ENCODE measurements around the gene C10orf62. TPM values are rescaled to one million over a fixed set of nuclear protein-coding genes. Genes with fewer than 3 reads are reported as not detected.
"Not testable (repeated sequence)": the region's sequence is repeated elsewhere in the genome, so short reads cannot be mapped to it uniquely, and the experiment has no call there.

C10orf62 gene
- total RNA-seq, 2 experiments from 2014 or later, result not detected

- H3K27me3 Mint-ChIP-seq; H3K27ac Mint-ChIP-seq; CTCF ChIA-PET; POLR2A ChIA-PET; H3K4me3 Mint-ChIP-seq; ATAC-seq; intact Hi-C loops (cut with micrococcal nuclease); DNase-seq; H3K4me1 Mint-ChIP-seq (ENCODE audit: low read depth); H3K9me3 Mint-ChIP-seq; H3K36me3 Mint-ChIP-seq (ENCODE audit: low read depth): not testable (repeated sequence)
These were observed 28.0 kb upstream of the C10orf62 start for GRCh38 chr10:97561386-97562077.

- H3K9me3 Mint-ChIP-seq; H3K27ac Mint-ChIP-seq; CTCF ChIA-PET; H3K4me1 Mint-ChIP-seq (ENCODE audit: low read depth); POLR2A ChIA-PET; intact Hi-C loops (cut with micrococcal nuclease); DNase-seq; H3K4me3 Mint-ChIP-seq; ATAC-seq; H3K27me3 Mint-ChIP-seq; H3K36me3 Mint-ChIP-seq (ENCODE audit: low read depth): not testable (repeated sequence)
These were observed 27.2 kb upstream of the C10orf62 start for GRCh38 chr10:97562329-97562728.

- Mint-ChIP-seq H3K36me3 (ENCODE audit: low read depth) (no peaks in the 10 kb centered on the region), H3K27me3 (no peaks in the 10 kb centered on the region), H3K4me1 (ENCODE audit: low read depth) (no peaks in the 10 kb centered on the region), H3K9me3 (peaks cover 4% of the 10 kb centered on the region), H3K27ac (no peak overlapping the region), H3K4me3 (no peak overlapping the region)
- intact Hi-C loops (cut with micrococcal nuclease), result no loop called here
- CTCF ChIA-PET, result no interaction called here
- ATAC-seq (no peak), DNase-seq (no peak)
- no peak for TF ChIP-seq CTCF (IDR thresholded peaks at IDR 0.05)
- POLR2A ChIA-PET, result no interaction called here
These were observed 26.2 kb upstream of the C10orf62 start for GRCh38 chr10:97563337-97563736.

GRCh38 chr10:97564776-97565175 lies 24.7 kb upstream of the C10orf62 start:
- Mint-ChIP-seq H3K27me3 (no peaks in the 10 kb centered on the region), H3K4me1 (ENCODE audit: low read depth) (no peaks in the 10 kb centered on the region), H3K9me3 (peaks cover 4% of the 10 kb centered on the region), H3K36me3 (ENCODE audit: low read depth) (no peaks in the 10 kb centered on the region), H3K27ac (no peak overlapping the region), H3K4me3 (no peak overlapping the region)
- DNase-seq (no peak), ATAC-seq (no peak)
- POLR2A ChIA-PET, result no interaction called here
- TF ChIP-seq CTCF (IDR thresholded peaks at IDR 0.05), result no peak
- CTCF ChIA-PET, result interaction anchor here (0.9 kb wide), 1 partner anchor 12 kb away, joined by 3 read pairs; no protein-coding TSS in a partner anchor
- intact Hi-C loops (cut with micrococcal nuclease), result no loop called here

- H3K4me3 Mint-ChIP-seq, result no peak overlapping the region
- CTCF ChIA-PET, result interaction anchor here (1.6 kb wide), 1 partner anchor 13 kb away, joined by 5 read pairs; no protein-coding TSS in a partner anchor
- DNase-seq (no peak), ATAC-seq (no peak)
- TF ChIP-seq CTCF (IDR thresholded peaks at IDR 0.05), result no peak
- intact Hi-C loops (cut with micrococcal nuclease), result no loop called here
- H3K27me3 Mint-ChIP-seq, result no peaks in the 10 kb centered on the region
- H3K36me3 Mint-ChIP-seq (ENCODE audit: low read depth), result no peaks in the 10 kb centered on the region
- POLR2A ChIA-PET, result no interaction called here
- H3K9me3 Mint-ChIP-seq, result peaks cover 4% of the 10 kb centered on the region
- H3K4me1 Mint-ChIP-seq (ENCODE audit: low read depth), result no peaks in the 10 kb centered on the region
- H3K27ac Mint-ChIP-seq, result no peak overlapping the region
These were observed 23.1 kb upstream of the C10orf62 start for GRCh38 chr10:97566336-97566996.

- ATAC-seq (no peak), DNase-seq (no peak)
- no peak for TF ChIP-seq CTCF (IDR thresholded peaks at IDR 0.05)
- intact Hi-C loops (cut with micrococcal nuclease), result no loop called here
- no peaks in the 10 kb centered on the region for H3K4me1 Mint-ChIP-seq (ENCODE audit: low read depth)
- POLR2A ChIA-PET, result no interaction called here
- H3K27me3 Mint-ChIP-seq, result no peaks in the 10 kb centered on the region
- no peaks in the 10 kb centered on the region for H3K36me3 Mint-ChIP-seq (ENCODE audit: low read depth)
- no peak overlapping the region for H3K27ac Mint-ChIP-seq
- H3K9me3 Mint-ChIP-seq, result no peaks in the 10 kb centered on the region
- CTCF ChIA-PET, result no interaction called here
- H3K4me3 Mint-ChIP-seq, result no peak overlapping the region
These were observed 21.6 kb upstream of the C10orf62 start for GRCh38 chr10:97567891-97568290.

All from activated CD8-positive, alpha-beta T cell treated with anti-CD3 and anti-CD28 coated beads for 36 hours (primary cell).